SKM-1 (cell line): Measurements from ENCODE around the gene NUP58.
"Not testable (repeated sequence)": the region's sequence is repeated elsewhere in the genome, so short reads cannot be mapped to it uniquely, and the experiment has no call there.

ENCODE experiments used
- DNase-seq: peaks from one replicate; lab custom pipeline; 2025; ENCODE audit not compliant: unreplicated experiment; lab: John Stamatoyannopoulos, UW

The NUP58 gene

DNA sequence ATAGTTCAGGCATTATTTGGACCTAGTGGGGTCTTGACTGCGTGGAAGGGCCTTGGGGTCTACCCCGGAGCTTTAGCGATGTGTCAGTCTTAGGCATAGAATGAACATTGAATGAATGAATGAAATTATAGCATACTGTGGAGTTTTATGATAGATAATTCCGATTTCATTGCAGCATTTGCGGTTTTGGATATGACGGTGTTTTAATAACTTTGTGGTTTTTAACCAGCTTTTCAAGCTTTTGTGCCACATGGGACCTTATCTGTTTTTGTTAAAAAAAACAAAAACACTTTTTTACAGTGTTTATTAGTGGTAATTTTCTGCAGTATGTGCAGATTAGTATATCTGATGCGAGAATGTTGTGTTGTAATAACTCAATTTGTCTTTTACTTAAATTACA is 696 bp downstream of the NUP58 start:
- DNase-seq, result no peak

DNA sequence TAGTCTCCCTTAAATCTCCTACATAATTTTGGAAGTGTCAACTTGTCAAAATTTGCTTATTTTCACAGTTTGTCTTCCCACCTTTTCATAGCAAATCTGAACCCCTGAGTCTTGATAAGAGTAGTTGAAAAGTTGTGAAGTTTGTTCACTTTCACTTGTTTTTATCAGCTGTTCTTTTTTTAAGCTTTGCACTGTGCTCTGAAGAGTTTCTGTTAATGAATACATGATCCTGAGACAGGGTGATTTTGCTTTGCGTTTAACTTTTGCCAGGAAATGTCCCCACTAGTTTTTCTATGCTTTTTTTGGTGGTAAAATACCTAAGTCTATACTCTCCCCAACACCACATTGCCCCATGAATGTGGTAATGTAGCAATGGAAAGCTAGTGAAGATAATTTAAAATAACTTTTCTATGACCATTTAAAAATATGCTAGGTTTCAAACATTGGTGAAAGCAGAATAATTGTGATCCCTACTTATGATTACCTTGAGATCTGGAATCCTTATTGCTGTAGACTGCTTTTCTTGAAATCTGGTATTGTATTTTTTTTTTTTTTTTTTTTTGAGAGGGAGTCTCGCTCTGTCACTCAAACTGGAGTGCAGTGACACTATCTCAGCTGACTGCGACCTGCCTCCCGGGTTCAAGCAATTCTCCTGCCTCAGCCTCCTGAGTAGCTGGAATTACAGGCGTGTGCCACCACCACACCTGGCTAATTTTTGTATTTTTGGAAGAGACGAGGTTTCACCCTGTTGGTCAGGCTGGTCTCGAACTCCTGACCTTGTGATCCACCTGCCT is 5.4 kb downstream of the NUP58 start:
- DNase-seq, result no peak

DNA sequence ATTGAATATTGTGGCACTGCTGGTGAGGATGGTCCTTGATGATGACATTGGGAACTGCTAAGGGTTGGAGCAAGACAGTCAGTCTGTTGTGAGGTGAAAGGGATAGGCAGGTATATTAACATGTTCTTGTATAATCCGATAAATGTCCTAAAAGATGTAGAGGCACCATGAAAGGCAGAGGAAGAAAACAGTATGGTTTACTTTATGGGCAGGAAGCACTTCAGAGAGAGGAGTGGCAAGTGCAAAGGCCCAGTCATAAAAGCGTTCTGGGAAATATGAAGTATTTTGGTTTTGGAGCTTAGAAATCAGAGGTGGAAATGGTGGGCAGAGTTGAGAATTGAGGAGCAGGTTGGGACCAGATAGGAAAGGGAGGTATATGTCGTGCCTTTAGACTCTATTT is 9.5 kb downstream of the NUP58 start:
- no peak for DNase-seq

DNA sequence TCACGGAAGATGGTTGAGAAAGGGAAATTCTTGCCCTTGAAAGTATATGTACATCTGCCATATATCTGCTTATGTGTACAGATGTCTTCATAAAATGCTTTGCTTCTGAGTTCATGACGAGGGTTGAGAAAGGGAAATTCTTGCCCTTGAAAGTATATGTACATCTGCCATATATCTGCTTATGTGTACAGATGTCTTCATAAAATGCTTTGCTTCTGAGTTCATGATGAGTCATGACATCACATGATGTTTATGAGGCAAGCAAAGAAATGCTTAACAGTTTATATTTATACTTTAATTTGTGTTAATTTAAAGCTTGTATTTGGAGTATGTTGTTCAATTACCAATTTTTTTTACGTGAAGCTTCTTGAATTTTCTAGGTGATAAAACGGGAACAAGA is 17.5 kb downstream of the NUP58 start:
- not testable (repeated sequence) for DNase-seq

DNA sequence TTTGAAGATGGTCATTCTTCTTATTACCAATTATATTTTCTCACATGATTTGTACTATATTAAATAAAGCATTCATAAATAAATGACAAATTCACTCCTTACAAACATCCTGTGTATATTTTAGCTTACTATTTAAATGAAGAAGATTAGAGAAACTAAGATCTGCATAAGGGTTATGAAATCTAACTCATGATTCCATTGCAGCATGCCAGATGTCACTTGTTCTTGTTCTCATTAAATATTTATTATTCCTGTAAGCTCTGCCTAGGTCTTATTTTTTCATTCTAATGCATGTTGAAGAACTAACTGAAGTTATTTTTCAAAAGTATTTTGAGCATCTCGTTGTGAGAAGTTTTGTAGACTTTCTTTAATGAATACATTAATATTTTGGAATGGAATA is 18.3 kb downstream of the NUP58 start:
- DNase-seq, result no peak

DNA sequence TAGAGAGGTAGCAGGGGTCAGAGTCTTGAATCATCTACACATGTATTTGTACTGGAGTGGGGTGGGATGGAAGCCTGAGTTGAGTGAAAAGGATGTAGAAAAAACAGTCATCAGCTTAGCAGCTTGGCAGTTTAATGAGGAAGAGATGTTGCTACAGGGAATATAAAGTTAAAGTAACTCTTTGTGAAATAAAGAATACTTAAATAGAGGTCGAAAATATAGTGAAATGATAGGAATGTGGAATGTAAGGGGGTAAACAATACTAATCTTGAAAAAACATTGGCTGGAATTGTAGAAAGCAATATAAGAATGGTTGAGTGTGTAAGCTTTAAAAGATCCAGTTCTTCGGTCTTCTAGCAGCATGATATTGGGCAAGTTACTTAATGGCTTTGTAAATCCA is 22.7 kb downstream of the NUP58 start:
- no peak for DNase-seq

DNA sequence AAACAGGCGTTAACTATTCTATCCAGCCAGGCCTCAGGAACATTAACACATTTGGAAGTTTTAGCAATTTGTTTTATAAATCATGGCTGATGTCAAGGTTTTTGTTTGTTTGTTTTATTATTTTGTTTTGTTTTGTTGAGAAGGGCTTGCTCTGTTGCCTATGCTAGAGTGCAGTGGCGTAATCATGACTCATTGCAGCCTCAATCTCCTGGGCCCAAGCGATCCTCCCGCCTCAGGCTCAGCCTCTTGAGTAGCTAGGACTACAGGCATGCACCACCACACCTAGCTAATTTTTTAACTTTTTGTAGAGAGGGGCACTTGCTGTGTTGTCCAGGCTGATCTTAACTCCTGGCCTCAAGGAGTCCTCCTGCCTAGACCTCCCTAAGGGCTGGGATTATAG is 28.3 kb downstream of the NUP58 start:
- DNase-seq, result no peak

DNA sequence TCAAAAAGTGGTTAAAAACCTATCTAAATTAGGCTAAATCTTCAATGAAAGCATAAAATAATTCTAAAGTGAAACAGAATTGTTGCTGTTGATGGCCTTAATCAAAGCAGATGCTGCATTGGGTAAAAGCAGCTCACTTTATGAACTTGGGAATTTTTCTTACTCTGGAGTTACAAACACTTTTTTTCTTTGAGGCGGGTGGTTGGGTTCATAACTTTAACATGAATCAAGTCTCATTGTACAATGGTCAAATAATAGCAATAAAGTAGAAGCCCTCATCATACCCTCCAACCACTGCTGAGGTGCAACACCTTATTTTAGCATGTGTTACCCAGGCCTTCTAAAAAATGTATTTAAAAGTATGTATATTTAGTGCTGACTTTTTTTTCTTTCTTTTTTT is 29.1 kb downstream of the NUP58 start:
- no peak for DNase-seq

DNA sequence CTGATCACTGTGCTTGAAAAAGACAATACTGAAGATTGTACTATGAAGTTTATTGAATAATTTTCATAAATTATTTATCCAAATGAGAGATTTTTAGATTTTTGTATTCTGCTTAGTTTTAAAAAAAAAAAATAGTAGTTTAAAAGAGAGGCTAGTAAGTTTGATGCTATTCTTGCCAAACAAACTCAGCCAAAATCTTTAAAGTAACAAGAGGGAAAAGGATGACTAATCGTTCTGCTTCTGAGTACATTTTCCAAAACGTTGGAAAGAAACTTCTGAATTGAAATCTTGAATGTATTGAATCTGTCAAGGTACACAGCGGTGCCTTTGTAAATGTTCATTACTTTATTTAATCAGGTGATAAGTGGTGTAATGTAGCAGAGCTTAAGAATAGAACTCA is 34.4 kb downstream of the NUP58 start:
- no peak for DNase-seq

DNA sequence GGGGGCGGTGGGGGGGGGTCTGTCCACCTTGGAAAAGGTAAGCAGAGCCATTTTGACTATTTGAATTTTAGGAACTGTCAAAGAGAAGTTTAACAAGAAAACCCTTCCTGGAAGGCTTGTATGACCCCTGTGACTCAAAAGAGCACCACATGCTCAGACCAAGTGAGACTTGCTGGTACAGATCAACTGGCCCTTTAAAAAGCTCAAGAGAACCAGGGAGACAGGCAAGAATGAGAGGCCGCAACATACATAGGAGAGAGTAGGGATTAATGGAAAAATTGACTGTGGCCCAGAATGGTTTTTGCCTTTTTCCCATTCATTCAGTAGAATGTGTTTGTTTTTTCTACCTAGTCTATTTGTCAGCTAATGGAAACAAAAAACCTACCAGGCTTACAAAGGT is 44.2 kb downstream of the NUP58 start:
- no peak for DNase-seq

DNA sequence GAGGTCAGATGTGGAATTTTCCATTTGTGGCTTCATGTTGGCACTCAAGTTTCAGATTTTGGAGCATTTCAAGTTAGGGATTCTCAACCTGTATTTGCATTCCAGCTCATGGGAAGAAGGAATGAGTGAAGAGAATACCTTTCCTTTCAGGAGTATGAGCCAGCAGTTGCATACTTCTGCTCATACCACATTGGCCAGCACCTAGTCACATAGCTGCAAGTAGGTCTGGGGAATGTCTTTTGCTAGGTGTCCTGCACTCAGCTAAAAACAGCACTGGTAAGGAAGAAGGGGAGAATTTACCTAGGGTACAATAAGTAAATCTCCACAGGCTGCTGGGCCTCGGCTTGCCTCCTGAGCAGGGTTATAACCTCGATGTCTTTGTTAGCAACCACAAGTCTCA is 45.7 kb downstream of the NUP58 start:
- no peak for DNase-seq

DNA sequence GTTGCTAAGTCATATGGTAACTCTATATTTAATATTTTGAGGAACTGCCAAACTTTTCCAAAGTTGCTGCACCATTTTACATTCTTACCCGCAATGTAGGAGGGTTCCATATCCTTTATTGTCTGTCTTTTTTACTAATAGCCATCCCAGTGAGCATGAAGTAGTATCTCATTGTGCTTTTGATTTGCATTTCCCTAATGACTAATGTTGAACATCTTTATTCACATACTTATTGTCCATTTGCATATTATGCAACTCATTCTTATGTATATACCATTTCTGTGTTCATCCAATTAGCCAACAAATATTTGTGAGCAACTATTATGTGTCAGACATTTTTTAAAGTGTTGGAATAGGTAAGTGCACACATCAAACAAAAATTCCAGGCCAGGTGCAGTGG is 50.0 kb downstream of the NUP58 start:
- DNase-seq, result no peak

DNA sequence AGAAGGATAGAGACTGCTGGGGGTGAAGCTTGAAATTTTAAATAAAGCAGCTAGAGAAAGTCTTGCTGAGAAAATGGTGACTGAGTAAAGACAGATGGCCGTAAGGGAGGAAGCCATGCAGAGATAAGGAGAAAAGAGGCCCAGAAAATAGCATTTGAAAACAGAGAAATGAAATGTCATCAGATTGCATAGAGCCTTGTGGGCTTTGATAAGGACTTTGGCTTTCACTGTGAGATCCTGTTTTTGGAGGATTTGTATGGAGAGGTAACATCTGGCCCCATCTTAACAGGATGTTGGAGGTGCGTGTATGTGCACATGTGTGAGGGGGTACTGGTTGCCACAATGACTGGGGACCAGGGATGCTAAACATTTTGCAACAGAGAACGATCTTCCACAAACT is 50.8 kb downstream of the NUP58 start:
- no peak for DNase-seq

DNA sequence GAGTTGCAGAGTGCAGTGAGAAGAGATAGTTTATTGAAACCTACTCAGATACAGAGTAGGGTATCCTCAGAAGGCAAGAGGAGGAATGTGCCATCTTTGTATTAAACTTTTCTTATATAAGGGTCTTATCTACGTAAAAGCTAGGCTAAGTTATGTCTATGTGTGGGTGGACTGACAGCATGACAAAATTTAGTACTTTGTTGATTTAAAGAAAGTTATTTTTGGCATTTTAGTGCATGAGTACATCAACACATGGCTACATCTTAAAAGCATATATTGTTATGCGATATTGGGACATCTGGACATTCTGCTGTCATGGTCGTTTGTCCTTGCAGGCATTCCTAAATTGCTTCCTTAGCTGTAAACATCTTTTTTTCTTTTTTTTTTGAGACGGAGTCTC is 51.4 kb downstream of the NUP58 start:
- no peak for DNase-seq

DNA sequence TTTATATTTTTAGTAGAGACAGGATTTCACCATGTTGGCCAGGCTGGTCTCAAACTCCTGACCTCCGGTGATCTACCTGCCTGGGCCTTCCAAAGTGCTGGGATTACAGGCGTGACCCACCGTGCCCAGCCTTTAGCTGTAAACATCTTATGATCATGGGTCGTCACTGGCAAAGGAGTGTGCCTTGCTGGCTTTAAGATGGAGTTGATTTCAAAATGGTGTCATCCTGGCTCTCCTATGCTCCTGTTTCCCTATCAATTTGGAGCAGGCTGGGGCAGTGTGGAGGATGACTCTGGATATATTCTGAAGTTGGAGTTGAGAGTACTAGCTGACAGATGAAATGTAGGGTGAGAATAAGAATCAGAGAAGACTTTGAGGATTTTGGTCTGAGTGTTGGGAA is 51.9 kb downstream of the NUP58 start:
- DNase-seq, result no peak

DNA sequence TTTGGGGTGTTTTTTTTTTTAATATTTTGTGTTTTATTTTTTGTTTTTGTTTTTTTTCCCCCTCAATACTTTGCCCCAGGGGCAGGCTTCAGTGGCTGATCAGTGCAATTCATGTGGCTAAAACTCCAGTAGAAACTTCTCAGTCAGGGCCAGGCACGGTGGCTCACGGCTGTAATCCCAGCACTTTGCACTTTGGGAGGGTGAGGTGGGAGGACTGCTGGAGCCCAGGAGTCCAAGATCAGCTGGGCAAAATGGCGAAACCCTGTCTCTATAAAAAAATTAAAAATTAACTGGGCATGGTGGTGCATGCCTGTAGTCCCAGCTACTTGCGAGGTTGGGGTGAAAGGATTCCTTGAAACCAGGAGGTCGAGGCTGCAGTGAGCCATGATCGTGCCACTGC is 53.0 kb downstream of the NUP58 start:
- no peak for DNase-seq

DNA sequence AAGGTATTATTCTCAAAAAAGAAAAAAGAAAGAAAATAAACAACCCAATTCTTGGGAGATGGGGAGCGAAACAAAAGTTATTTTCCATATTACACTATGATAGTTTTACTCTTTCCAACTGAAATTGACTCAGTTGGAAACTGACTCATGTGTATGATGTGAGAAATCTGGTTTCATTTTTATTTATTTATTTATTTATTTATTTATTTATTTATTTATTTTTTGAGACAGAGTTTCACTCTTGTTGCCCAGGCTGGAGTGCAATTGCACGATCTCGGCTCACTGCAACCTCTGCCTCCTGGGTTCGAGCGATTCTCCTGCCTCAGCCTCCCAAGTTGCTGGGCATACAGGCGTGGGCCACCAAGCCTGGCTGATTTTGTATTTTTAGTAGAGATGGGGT is 59.0 kb downstream of the NUP58 start:
- not testable (repeated sequence) for DNase-seq

DNA sequence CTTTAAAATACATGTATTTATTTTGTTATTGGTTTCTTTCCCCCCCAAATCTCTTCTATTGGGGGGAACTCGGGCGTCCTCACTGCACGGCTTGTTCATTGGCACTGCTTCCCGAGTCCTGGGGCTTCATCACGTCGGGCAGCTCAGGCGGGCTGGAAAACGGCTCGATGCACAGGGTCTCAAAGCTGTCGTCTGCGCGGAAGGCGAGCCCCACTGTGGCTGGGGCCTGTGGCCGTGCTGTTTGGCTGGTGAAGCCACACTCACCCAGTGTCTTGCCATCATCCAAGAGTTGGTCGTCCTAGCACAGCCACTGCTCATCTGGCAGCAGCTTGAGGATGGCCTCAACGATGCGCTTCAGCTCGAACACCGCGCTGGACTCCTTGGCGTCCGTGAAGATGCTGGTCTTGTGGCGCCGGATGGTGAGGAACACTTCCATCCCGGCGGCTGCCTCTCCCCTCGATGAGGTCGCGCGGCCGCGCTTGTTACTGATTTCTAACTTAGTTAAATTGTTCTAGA is 64.4 kb downstream of the NUP58 start:
- no peak for DNase-seq

DNA sequence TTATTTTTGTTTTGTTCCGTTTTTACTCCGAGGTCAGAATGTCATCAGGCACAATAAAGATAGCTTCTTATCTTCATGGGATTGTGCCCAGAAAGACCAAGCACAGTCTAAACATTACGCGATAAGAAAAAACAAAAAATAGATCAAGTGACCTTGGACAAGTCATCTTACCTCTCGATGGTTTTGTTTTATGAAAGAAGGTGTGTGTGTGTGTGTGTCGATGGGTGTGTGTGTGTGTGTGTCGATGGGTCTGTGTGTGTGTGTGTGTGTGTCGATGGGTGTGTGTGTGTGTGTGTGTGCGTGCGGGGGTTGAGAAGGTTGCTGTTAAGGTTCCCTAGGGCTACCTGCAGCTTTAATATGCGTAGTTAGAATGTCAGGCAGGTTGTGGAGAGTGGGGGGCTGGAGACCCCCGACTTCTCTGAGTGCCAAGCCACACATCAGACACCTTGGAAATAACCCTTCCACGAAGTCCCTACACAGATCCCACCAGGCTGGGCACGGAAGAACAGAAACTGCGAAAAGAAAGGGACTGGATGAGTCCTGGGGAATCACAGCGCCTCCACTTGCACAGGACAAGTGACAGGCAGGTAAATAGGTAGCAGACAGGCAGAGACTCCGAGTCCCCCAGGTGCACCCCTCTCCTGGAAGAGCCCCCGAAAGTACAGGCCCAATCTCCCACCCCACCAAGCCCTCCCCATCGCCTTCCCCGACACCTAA is 69.9 kb downstream of the NUP58 start:
- no peak for DNase-seq

DNA sequence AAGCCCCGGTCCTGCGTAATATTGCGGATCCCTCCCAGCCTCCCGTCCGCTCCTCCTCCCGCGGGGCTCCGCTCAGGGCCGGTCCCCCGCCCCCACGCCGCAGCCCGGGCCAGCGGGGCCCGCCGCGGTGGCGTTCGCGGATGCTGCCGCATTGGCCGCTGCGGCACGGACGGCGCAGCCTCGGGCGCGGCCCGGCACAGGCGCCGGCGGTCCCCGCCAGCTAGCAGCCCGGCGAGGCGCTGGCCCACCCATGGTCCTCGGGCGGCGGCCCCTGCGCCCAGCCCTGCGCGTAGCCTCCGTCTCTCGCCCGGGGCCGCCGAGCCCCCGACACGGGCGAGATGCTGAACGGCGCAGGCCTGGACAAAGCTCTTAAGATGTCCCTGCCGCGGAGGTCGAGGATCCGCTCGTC is 70.5 kb downstream of the NUP58 start, which contains the start of gene ATP8A2:
Gene ATP8A2 (plus strand): TSS at position 100 of the 409 bp plus-strand sequence. CDS start 239 bp downstream, at position 339.
- DNase-seq, result no peak

DNA sequence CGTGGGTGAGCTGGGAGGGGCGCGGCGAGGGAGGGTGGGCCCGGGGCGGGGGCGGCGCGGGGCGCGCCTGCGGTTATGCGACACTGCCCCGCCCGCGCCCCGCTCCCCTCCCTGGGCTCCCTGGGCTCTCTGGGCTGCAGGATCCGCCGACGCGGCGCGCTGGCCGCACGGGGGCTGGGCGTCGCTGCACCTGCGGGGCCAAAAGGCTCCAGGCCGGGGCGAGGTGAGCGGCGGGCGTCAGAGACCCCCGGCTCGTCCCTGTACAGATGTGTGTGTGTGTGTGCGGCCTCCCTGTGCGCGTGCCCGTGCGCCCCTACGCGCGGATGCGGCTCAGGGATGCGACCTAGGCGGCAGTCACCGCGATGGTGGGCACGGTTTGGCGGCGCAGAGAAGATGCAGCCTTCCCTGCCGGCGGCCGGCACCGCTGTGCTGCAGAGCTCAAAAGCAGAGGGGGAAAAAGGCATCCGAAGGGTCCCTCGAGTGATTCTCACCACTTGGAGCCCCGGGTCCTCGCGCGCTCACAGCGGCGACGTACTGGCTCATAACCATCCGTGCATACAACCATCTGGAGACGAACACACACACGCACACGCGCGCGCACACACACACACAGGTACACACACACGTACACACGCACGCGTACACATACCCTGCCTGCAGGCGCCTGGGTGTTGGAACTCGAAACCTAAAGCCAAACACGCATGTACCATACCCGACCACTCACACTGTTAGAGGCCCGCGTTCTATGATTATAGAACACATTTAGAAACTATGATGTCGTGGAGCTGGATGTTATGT is 71.1 kb downstream of the NUP58 start:
- DNase-seq, result no peak
